Transverse colon (tissue), 3 donors: ENCODE data around the gene LMAN1L.

Experiments
- CTCF ChIP-seq, 5 experiments: fragments of 200-600 bp in 3 of 5; fragments of 450-650 bp in 2 of 5; sonication (generic) in 3 of 5; IDR thresholded peaks; 1 replicate in 2 of 5; 2 replicates in 3 of 5; pipeline ENCODE4 v1.5.1; 2016 to 2017; ENCODE audit warnings: antibody characterized with exemption in 5 of 5, inconsistent platforms in 3 of 5, mild to moderate bottlenecking in 2 of 5, moderate library complexity in 1 of 5
- EP300 ChIP-seq: sonication (generic); formaldehyde crosslinking; IDR thresholded peaks from one replicate; pipeline ENCODE4 v1.6.1; 2017; ENCODE audit warnings: antibody characterized with exemption, low read depth
- POLR2A ChIP-seq: fragments of 450-650 bp; IDR thresholded peaks from one replicate; pipeline ENCODE4 v1.6.1; 2016; ENCODE audit warnings: antibody characterized with exemption, mild to moderate bottlenecking, moderate library complexity

GRCh38 chr15:74788683-74789151 lies 23.9 kb upstream of the LMAN1L start:
- no peak for TF ChIP-seq CTCF (IDR thresholded peaks at IDR 0.05)
- TF ChIP-seq EP300: no peak
- no peak for TF ChIP-seq POLR2A
